Dedifferentiated amniotic fluid mesenchymal stem cell (primary cell): ENCODE data around the gene IMPDH1.
A peak's percentile ranks its signal among the peaks of the same experiment; 100 is the strongest.

Experiments used
- DNase-seq: peaks from one replicate; pipeline ENCODE4 v3.0.0-alpha.2; 2016; ENCODE audit errors: extremely low spot score

IMPDH1 gene

GRCh38 chr7:128387216-128388144, 22.3 kb downstream of the IMPDH1 start:
- peak; percentile 51 for DNase-seq

DNA sequence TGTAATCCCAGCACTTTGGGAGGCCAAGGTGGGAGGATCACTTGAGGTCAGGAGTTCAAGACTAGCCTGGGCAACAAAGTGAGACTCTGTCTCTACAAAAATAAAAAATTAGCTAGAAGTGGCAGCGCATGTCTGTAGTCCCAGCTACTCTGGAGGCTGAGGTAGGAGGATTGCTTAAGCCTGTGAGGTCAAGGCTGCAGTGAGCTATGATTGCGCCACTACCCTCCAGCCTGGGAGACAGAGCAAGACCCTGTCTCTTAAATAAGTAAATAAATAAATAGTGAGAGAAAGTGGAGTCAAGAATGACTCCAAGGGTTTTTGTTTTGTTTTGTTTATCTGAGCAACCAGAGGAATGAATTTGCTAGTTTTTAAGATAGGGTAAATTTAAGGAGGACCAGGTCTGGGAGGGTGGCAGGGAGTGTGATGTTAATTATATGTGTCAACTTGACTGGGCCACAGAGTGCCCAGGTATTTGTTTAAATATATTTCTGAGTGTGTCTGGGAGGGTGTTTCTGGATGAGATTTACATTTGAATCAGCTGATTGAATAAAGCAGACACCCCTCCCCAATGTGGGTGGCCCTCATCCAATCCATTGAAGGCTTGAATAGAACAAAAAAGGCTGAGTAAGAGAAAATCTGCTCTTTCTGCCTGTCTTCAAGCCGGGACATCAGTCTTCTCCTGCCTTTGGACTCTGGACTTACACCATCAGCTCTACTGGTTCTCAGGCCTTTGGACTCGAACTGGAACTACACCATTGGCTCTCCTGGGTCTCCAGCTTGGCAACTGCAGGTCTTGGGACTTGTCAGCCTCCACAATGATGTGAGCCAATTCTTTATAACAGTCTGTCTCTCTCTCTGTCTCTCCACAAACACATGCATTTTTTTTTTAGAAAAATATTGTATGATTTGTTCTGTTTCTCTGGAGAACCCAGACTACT, 23.5 kb downstream of the IMPDH1 start:
- DNase-seq: no peak

DNA sequence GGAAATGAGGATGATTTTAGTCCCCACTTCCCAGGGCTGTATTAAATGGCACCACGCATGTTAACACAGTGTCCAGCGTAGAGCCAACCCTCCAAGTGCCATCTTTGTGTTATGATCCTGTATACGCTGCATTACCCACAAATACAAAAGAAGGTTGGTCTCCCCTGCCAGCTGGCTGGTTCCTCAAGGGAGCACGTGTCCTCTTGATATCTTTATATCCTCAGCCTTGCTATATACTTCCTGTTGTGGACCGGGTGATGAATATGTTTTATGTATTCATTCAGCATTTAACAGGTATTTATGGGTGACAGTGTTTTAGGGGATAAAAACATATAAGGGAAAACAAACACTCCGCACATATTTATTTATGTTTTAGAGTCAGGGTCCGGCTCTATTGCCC, 25.1 kb downstream of the IMPDH1 start:
- no peak for DNase-seq

- no peak for DNase-seq
Measured at GRCh38 chr7:128383776-128384175, 26.0 kb downstream of the IMPDH1 start.

- DNase-seq: no peak
Measured at GRCh38 chr7:128381161-128381821, 28.5 kb downstream of the IMPDH1 start.

GRCh38 chr7:128380483-128381106, 29.2 kb downstream of the IMPDH1 start:
- no peak for DNase-seq

DNA sequence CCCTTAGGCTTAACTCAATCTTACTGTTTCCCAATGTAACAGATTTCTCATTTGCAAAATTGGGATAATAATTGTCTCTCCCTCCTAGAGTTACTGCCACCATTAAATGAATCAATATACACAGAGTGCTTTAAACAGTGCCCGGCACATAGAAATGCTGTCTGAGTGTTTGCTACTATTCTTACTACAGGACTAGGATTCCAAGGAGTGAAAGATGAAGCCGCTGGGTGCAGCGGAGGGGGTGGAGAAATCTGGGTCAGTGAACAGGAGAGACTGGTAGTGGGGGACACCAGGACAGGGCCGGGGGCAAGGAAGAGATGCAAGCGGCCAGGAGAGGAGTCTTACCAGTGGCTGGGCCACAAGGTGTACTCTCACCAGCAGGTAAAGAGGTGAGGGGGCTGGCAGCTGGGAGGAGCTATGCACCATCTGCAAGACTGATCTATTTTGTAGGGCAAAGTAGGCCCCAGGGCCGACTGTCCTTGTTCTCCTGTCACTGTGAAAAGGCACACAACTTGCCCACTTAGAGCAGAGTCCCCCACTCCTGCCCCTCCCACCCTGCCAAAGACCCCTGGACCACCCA, 29.8 kb downstream of the IMPDH1 start:
- no peak for DNase-seq

- no peak for DNase-seq
Measured at GRCh38 chr7:128378637-128379036, 31.1 kb downstream of the IMPDH1 start.

DNA sequence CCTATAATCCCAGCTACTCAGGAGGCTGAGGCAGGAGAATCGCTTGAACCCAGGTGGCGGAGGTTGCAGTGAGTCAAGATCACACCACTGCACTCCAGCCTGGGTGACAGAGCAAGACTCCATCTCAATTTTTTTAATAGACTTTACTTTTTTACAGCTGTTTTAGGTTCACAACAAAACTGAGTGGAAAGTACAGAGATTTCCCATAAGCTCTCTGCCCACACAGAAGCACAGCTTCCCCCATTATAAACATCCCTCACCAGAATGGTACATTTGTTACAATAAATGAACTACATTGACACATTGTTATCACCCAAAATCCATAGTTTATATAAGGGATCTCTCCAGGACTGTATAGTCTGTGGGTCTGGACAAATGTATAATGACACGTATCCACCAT, 33.7 kb downstream of the IMPDH1 start:
- DNase-seq: no peak

- no peak for DNase-seq
Measured at GRCh38 chr7:128374041-128374440, 35.7 kb downstream of the IMPDH1 start.

DNA sequence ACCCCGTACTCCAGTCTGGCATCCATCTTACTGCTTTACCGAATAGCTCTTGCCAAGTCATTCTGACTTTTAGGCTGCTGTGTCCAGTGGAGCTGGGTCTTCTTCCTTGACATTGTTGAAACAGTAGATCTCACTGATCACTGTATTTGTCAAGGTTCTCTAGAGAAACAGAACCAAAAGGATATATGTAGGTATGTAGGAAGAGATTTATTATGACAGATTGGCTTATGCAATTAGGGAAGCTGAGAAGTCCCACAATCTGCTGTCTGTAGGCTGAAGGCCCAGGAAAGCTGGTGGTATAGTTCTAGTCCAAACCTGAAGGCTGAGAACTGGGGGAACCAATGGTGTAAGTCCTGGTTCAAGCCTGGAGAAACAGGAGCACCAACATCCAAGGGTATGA, 36.2 kb downstream of the IMPDH1 start:
- no peak for DNase-seq

GRCh38 chr7:128370491-128370890, 39.3 kb downstream of the IMPDH1 start:
- DNase-seq: no peak

DNA sequence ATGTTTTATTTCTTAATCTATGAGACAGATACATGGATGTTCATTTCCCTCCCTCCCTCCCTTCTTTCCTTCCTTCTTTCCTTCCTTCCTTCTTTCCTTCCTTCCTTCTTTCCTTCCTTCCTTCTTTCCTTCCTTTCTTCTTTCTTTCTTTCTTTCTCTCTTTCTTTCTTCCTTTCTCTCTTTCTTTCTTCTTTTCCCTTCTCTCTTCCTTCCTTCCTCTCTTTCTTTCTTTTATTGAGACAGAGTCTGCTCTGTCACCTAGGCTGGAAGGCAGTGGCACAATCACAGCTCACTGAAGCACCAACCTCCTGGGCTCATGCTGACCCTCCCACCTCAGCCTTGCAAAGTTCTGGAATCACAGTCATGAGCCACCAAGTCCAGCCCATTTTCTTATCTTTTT, 42.8 kb downstream of the IMPDH1 start:
- DNase-seq: no peak

DNA sequence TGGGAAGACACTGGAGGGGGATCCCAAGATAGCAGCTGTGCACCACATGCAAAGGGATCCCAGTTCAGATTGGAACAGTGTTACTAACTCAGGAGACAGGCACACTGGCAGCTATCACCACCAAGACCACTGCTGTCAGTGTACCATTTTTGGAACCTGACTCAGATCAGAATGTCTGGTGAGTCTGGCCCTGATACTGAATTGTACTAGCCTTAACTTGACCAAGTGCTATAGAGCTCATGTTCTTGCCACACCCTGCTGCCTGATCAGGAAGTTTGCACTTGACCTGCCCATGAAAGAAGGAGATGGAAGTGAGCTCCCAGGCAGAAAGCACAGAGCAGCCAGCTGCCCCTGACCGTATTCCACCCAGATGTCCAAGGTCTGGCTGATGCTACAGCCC, 43.5 kb downstream of the IMPDH1 start:
- no peak for DNase-seq

DNA sequence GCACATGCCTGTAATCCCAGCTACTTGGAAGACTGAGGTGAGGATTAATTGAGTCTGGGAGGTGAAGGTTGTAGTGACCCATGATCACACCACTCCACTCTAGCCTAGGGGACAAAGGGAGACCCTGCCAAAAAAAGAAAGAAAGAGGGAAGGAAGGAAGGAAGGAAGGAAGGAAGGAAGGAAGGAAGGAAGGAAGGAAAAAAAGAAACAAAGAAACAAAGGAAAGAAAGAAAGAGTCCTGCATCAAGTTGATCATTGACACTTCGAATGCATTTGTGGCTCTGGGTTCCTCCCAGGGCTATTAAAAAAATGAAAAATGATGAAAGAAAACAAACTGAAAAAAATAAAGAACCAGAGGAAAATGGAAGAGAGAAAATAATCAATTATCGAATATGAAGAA, 44.4 kb downstream of the IMPDH1 start:
- no peak for DNase-seq

DNA sequence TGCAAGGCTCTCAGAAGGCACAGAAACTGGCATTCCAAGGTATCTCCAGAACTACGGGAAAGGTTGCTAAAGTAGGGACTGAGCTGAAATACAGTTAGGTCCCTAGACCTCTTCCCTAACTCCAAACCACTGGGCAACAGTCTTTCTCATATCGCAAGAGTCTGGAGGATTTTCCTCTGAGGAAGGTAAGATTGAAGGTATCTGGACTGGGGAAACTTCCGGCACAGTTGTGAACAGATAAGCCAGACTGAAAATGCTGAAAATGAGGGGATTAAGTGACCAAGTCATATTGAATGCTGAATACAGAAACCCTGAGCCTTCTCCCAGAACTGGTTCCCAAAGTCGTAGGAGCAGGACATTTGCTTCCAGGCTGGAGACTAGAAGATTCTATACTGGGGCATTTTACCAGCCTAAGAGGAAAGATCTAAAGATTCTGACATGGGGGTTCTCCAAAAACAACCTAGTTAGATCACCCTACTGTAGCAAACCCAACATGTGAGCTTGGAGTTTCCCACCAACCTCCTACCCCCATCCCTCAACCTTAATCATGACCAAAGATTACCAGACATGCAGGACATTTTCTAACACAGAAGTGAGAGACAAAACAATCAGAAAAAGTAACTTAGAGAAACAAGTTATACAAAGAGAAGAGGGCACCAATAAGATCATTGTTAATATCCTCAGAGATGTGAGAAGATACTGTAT, 45.5 kb downstream of the IMPDH1 start:
- no peak for DNase-seq

DNA sequence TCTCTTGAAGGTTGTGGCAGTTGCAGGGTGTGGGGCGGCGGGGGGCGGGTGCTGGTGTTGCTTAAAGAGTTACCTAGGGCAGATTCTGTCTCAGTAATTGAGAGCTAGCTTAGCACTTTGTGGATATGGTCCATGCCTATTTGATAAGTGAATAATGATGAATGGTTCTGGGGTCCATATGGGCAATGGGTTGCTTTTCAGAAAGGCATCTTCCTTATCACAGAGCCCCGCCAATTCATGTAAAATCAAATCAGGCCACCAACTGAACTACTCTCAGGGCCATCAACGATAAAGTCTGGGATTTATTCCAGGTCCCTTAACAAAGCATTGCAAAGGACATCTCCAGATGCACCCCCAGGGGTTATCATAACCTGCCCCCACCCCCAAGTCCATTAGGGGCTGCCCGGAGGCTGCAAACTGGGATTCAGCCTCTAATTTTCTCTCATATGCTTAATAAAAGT, 46.5 kb downstream of the IMPDH1 start:
- DNase-seq: no peak

DNA sequence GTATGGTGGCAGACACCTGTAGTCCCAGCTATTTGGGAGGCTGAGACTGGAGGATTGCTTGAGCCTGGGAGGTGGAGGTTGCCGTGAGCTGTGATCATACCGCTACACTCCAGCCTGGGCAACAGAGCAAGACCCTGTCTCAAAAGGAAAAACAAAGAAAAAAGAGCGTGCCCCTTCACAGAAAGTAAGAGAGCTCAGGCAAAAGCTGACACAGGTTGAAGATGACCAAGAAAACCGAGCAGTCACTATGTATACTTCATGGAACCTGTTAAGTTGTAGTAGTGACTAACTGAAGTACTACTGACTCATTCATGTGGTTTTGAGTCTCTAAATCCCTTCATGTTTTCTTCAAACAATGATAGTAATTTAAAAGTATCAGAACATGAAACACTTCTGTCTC, 47.1 kb downstream of the IMPDH1 start:
- DNase-seq: no peak

DNA sequence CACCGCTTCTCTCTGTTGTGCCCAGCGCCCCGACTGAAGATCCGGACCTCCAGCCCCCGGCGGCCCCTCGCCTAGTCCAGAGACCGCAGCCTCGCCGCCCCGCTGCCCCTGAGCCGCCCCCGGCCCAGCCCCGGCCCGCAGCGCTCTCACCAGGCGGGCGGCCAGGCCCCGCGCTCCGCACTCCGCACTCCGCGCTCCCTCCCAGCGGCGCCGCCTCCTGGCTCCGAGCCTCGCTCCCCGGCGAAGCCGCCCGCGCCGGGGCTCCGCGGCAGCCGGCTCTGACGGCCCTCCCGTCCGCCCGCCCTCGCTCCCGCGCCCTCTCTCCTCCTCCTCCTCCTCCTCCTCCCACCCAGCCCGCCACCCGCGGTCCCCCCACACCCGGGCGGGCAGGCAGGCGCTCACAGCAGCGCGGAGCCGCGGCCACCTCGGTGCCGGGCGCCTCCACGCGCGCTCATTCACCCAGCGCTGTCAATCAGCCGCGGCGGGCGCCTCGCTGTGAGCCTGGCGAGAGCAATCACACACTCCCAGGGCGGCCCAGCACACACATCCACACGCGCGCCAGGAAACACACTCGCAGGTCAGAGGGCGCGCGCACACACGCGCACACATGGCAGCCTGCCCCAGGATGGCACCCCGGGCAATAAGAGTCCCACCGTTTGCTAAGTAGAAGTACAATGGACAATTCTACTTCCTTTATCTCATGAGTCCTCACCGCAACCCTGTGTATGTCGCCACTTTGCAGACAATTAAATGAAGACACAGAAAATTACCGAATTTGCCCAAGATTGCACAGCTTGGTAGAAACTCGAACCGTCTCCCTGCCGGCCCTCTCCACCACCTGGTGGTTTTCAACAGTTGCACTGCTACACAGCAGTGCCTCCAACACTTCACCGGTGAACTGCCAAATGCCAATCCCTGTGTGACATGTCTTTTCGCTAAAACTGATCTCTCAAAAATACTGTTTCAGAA, 48.1 kb downstream of the IMPDH1 start, which contains the start of gene PRRT4:
PRRT4 (minus strand) TSS at position 280 of the 969 bp plus-strand sequence.
- no peak for DNase-seq
